HG03378 (cell line): Measurements from ENCODE around the gene PLXNA4.

ENCODE experiments used
- ATAC-seq: cut with Tn5 transposase; IDR thresholded peaks from one replicate; pipeline ENCODE4 v1.9.1; 2021; ENCODE audit warnings: mild to moderate bottlenecking, moderate library complexity; ENCODE audit not compliant: unreplicated experiment

Gene PLXNA4

DNA sequence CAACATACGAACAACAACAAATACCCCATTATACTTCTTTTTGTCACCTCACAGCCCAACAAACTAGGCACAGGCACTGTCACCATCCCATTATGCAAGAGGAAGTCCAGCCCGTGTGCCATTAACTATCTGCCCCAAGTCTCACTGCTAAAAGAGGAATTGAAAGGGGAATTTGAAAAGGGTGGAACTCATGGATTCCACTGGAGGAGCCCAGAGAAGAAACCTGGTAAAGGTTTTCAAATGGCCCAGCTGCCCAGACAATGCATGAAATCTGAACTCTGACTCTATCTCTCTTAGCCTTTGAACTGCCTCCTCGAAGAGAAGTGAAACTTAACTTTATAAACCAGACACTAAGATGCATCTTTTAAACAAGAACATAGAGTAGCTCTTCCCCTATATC is 130.0 kb downstream of the PLXNA4 start:
- no peak for ATAC-seq

GRCh38 chr7:132443761-132444520 is 132.3 kb downstream of the PLXNA4 start:
- no peak for ATAC-seq

- no peak for ATAC-seq
These were observed 134.3 kb downstream of the PLXNA4 start for GRCh38 chr7:132441935-132442334.

DNA sequence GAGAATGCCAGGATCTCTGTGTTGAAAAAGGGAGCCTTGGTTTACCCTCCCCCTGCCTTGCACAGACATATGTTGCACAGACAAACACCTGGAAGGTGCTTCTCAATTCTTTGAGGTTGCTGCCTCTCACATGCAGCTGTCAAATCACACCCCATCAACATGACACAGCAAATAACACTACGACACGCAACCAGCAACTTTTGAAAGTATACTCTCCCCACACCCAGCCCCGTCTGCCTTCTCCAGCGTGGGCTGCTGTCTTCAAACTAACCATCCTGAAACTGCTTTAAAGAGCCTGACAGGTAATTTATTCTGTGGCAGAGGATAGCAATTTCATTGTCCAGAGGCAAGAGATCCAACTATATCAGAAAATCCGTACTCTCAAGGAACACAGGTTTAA is 136.1 kb downstream of the PLXNA4 start:
- no peak for ATAC-seq

- no peak for ATAC-seq
These were observed 137.3 kb downstream of the PLXNA4 start for GRCh38 chr7:132438926-132439325.

GRCh38 chr7:132437730-132438129 is 138.5 kb downstream of the PLXNA4 start:
- no peak for ATAC-seq

- ATAC-seq: no peak
These were observed 140.1 kb downstream of the PLXNA4 start for GRCh38 chr7:132436121-132436520.

DNA sequence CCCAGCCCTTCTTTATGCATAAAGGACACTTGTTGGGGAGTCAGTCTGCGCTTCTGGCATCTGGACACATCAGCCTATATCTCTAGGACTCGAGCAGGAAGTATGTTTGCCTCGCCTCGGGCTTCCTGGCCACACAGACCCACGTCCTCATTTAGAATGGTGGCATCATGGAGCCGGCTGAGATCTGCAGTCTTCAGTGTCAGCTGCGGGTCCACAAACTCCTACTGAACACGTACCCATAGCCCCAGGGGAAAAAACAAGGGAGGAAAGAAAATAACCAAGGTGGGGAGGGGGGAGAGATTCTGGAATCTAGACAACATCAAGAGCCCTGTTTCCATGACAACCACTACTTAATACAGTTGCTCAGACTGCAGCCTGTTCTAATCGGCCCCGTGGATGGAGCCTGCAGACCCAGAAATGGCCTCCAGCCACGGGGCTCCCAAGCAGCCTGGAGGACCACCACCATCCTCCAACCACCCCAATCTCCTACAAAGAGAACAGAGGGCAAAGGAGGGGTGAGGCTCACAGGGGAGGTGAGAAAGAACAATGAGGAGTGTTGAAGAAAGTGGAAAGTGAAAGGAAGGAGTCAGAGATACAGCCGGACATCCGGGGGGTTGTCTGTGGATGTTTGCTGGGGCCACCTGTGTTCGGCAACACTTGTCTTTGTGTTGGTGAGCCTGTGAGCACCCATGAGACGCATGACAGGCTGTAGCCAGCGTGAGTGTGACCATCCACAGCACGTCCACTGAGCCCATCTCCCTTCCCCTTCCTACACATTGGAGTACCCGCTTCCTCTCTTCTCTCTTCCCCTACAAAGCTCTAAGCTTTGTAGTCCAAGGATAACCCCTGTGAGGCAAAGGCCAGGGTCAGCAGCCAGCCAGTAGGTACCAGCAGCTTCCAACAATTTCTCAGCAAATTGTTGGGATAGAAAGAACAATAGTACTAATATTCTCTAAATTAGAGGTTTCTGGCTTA is 141.0 kb downstream of the PLXNA4 start:
- no peak for ATAC-seq

- no peak for ATAC-seq
These were observed 142.2 kb downstream of the PLXNA4 start for GRCh38 chr7:132434041-132434440.

GRCh38 chr7:132433301-132433700 is 143.0 kb downstream of the PLXNA4 start:
- ATAC-seq: no peak

GRCh38 chr7:132430861-132431822 is 145.1 kb downstream of the PLXNA4 start:
- ATAC-seq: no peak

DNA sequence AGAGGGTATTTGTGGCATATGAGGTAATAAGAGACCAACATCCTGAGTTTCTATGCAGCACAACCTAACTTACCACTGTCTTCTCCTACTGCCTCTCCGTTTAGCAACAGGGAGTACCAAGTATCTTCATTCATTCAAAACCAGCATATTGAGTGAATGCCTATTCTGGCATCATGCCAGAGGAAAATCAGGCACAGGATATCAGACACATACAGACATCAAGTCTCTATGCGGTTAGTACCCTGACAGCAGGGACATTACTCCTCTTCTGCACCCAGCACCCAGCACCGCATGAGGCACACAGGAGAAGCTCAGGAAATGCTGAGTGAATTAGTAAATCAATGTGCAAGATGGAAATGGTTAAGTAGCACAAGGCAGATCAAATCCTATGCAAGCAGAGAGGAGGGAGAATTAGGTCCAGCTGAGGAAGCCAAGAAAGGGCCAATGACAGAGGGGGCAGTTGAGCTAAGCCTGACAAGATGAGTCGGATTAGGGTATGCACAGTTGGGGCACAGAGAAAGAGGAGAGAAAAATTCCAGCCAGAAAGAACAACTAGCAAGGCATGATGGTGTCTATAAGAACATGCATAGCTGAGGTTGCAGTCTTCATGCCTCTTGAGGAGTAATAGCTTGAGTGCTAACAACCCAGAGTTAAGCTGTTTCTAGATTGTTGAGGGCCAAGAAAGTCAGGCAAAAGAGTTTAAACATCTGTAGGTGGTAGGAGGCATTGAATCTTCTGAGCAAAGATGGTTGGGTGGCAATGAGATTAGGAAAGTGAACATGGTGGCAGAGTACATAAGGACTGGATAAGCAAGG is 146.0 kb downstream of the PLXNA4 start:
- no peak for ATAC-seq

- ATAC-seq: no peak
These were observed 147.1 kb downstream of the PLXNA4 start for GRCh38 chr7:132429181-132429580.

GRCh38 chr7:132428247-132428919 is 147.9 kb downstream of the PLXNA4 start:
- ATAC-seq: no peak

GRCh38 chr7:132425942-132426341 is 150.3 kb downstream of the PLXNA4 start:
- ATAC-seq: no peak

GRCh38 chr7:132424821-132425724 is 151.2 kb downstream of the PLXNA4 start:
- no peak for ATAC-seq

DNA sequence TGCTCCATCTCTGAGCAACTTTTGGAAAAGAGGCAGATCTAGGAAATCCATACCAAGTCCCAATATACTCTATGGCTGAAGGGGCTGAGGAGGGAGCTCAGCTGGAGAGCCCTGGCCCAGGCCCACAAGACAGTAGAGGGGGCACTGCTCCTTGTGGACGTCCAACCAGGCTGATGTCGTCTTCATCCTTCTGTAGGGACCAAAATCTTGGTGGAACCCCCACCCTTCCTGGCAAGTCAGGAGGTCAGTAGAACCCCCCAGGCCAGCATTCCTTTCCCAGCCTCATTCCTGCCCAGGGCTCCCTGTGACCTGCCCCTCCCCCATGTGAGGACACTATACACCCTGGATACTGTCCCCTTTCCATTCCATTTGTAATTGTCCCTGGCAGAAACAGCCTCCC is 152.0 kb downstream of the PLXNA4 start:
- ATAC-seq: no peak

DNA sequence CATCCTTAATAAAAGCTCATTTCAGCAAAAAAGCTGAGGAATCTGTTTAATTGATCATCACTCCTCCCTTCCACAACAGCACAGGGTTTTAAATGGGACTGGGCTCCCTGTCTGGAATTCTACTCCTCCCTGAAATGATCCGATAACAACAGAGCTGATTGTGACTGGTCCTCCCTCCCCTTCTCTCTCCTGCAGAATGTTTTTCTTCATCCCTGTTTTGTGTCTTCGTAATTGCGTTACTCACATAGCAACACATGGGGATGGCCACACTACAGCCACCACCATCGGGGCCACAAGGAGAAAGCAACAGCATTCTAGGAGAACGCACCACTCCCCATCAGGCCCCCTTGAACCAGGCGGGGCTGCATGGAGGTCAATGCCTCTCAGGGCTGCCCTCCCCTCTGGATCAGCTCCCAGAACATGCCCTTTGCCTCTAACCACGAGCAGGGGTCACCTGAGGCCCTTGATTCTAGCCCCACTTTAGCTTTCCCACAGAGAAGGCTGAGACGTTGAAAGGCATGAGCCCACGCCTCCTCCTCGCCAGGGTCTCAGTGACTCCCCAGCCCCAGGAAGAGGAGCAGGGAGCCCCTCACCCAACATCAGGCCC is 152.6 kb downstream of the PLXNA4 start:
- no peak for ATAC-seq
